ENCODE results near the gene PTPN18. TPM values are rescaled to one million over a fixed set of nuclear protein-coding genes. Genes with fewer than 3 reads are reported as not detected.
A peak's percentile ranks its signal among the peaks of the same experiment; 100 is the strongest.

Gene PTPN18
- total and polyA plus RNA-seq, 7 donors: 30.0 to 113 (median 39.2) TPM

DNA sequence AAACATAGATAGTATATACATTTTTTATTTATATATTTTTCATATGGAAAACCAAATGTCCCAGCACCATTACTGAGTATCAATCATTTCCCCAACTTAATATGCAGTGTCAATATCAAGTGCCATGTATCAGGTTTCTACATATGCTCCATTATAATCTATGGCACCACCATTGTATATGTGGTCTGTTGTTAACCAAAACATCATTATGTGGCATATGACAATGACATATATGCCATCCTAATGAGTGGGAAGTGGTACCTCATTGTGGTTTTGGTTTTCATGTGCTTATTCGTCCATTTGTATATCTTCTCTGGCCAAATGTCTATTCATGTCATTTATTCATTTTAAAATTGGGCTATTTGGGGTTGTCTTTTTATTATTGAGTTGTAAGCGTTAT is 9.2 kb downstream of the PTPN18 start:
- TF ChIP-seq POLR2A (IDR thresholded peaks at IDR 0.05) (no peak), EP300 (IDR thresholded peaks at IDR 0.05) (no peak), POLR2AphosphoS5 (IDR thresholded peaks at IDR 0.05) (no peak)
- TF ChIP-seq, protein P1, sequence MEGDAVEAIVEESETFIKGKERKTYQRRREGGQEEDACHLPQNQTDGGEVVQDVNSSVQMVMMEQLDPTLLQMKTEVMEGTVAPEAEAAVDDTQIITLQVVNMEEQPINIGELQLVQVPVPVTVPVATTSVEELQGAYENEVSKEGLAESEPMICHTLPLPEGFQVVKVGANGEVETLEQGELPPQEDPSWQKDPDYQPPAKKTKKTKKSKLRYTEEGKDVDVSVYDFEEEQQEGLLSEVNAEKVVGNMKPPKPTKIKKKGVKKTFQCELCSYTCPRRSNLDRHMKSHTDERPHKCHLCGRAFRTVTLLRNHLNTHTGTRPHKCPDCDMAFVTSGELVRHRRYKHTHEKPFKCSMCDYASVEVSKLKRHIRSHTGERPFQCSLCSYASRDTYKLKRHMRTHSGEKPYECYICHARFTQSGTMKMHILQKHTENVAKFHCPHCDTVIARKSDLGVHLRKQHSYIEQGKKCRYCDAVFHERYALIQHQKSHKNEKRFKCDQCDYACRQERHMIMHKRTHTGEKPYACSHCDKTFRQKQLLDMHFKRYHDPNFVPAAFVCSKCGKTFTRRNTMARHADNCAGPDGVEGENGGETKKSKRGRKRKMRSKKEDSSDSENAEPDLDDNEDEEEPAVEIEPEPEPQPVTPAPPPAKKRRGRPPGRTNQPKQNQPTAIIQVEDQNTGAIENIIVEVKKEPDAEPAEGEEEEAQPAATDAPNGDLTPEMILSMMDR (IDR thresholded peaks at IDR 0.05): no peak
- no peak overlapping the region for H3K27ac ChIP-seq
- H3K4me1 ChIP-seq: no peaks in the 10 kb centered on the region
- intact Hi-C loops (cut with DNase I): no loop called here
- H3K9me3 ChIP-seq: no peaks in the 10 kb centered on the region
- no peak for DNase-seq
- H3K4me3 ChIP-seq: no peak overlapping the region
- peaks cover 0 to under 1% (median 0%) of the 10 kb centered on the region in 4 donors for H3K36me3 ChIP-seq
- WGBS, 2 donors: 82 to 88% methylated on average over 2 of the region's 2 CpGs
- no peaks in the 10 kb centered on the region for H3K27me3 ChIP-seq

DNA sequence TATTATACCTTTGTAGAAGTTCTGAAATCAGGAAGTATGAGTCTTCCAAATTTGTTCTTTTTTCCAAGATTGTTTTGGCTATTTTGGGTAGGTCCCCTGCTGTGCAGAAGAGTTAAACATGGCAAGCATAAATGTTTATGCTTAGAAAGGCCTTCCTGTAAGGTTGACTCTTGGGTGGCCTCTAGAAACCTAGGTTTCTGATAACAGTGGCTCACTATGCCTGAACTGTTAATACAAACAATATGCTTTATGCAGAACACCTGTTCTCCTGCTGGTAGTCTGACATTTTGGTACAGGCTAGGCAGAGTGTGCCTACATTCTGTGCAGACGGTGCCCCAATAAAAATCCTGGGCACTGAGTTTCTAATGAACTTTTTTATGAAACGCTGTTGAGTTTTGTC is 10.1 kb downstream of the PTPN18 start:
- Histone ChIP-seq H3K27me3 (no peaks in the 10 kb centered on the region), H3K36me3 (peaks cover 0 to 7% (median 3%) of the 10 kb centered on the region in 4 donors), H3K9me3 (no peaks in the 10 kb centered on the region), H3K4me3 (no peak overlapping the region), H3K4me1 (peaks cover 0 to 3% (median 2%) of the 10 kb centered on the region in 4 donors), H3K27ac (no peak overlapping the region)
- intact Hi-C loops (cut with DNase I): no loop called here
- WGBS, 2 donors: 86 to 87% methylated on average over 2 of the region's 2 CpGs
- DNase-seq: no peak
- no peak for TF ChIP-seq POLR2AphosphoS5 (IDR thresholded peaks at IDR 0.05)
- no peak for TF ChIP-seq POLR2A (IDR thresholded peaks at IDR 0.05)
- TF ChIP-seq, protein P1 (IDR thresholded peaks at IDR 0.05): no peak
- TF ChIP-seq EP300 (IDR thresholded peaks at IDR 0.05): no peak

DNA sequence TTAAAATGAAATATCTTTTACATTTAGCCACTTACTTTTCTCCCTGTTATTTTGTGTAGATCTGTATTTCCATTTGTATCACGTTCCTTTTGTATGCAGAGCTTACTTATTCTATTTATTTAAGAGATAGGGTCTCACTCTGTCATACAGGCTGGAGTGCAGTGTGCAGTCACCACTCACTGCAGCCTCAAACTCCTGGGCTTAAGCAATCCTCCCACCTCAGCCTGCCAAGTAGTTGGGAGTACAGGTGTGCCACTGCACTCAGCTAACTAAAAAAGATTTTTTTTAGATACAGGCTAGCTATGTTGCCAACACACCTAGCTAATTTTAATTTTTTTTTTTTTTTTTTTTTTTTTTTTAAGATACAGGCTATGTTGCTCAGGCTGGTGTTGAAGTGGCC is 10.9 kb downstream of the PTPN18 start:
- no peaks in the 10 kb centered on the region for H3K9me3 ChIP-seq
- intact Hi-C loops (cut with DNase I): no loop called here
- WGBS, 2 donors: 89 to 96% methylated on average over 1 of the region's 1 CpG
- peaks cover 0 to 10% (median 9%) of the 10 kb centered on the region in 4 donors for H3K4me1 ChIP-seq
- no peak for TF ChIP-seq EP300 (IDR thresholded peaks at IDR 0.05)
- DNase-seq: no peak
- H3K27ac ChIP-seq: no peak overlapping the region
- peaks cover 0 to 7% (median 4%) of the 10 kb centered on the region in 4 donors for H3K36me3 ChIP-seq
- no peak overlapping the region for H3K4me3 ChIP-seq
- no peaks in the 10 kb centered on the region for H3K27me3 ChIP-seq

DNA sequence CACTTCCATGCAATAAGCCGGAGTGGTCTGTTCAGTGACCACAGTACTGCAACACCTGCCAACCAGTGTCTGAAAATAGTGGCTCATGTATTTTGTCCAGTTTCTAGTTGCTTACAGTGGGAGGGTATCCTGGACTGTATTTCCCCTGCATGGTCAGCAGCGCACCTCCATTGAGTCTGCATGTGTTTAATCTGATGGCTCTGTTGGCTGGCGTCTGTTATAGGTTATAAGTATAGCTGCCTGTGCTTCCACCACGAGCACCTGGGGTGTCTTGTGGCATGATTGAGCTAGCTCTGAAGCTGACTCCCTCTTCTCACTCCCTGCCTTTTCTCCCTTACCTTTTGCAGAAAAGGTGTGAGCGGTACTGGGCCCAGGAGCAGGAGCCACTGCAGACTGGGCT is 12.9 kb downstream of the PTPN18 start:
- Histone ChIP-seq H3K36me3 (peaks cover 0 to 7% (median 4%) of the 10 kb centered on the region in 4 donors), H3K9me3 (no peaks in the 10 kb centered on the region), H3K27ac (no peak overlapping the region), H3K4me3 (no peak overlapping the region), H3K27me3 (no peaks in the 10 kb centered on the region), H3K4me1 (peaks cover 0 to 22% (median 20%) of the 10 kb centered on the region in 4 donors)
- WGBS, 2 donors: 93 to 94% methylated on average over 5 of the region's 5 CpGs
- intact Hi-C loops (cut with DNase I): no loop called here
- DNase-seq: peak; percentile 36
- TF ChIP-seq EP300 (IDR thresholded peaks at IDR 0.05) (no peak), POLR2AphosphoS5 (IDR thresholded peaks at IDR 0.05) (no peak)

DNA sequence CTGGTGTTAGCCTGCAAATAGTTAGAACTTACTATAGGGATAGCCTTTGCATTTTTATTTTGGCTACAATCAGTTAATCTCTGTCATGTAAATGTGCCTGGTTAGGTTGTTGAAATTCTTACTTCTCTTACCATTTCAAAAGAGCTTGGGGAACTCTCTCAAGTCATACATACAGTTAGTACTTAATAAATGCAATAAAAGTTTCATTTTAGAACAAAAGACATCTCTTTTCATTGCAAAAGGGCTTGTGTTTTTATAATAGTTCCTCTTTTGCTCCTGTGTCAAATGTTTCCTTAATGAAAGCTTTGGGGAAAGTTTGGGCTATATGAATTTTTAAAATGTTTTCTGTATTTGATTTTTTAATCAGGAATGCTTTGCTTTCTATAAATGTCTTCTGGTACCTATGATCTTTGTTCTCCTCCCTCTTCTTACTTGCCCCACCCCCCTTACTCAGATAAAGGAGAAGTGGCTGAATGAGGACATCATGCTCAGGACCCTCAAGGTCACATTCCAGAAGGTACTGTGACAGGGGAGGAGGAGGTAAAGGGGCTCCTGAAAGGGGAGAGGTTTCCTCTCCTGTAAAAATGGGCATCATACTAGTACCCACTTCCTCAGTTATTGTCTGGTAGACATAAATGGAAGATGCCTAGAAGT is 13.6 kb downstream of the PTPN18 start:
- no peaks in the 10 kb centered on the region for H3K9me3 ChIP-seq
- DNase-seq: no peak
- peaks cover 0 to 29% (median 23%) of the 10 kb centered on the region in 4 donors for H3K4me1 ChIP-seq
- H3K27ac ChIP-seq: no peak overlapping the region
- H3K36me3 ChIP-seq: peaks cover 0 to 7% (median 4%) of the 10 kb centered on the region in 4 donors
- TF ChIP-seq EP300 (IDR thresholded peaks at IDR 0.05) (no peak), POLR2A (IDR thresholded peaks at IDR 0.05) (no peak), POLR2AphosphoS5 (IDR thresholded peaks at IDR 0.05) (no peak)
- TF ChIP-seq, protein P1 (IDR thresholded peaks at IDR 0.05): no peak
- intact Hi-C loops (cut with DNase I): no loop called here
- no peak overlapping the region for H3K4me3 ChIP-seq
- H3K27me3 ChIP-seq: no peaks in the 10 kb centered on the region

DNA sequence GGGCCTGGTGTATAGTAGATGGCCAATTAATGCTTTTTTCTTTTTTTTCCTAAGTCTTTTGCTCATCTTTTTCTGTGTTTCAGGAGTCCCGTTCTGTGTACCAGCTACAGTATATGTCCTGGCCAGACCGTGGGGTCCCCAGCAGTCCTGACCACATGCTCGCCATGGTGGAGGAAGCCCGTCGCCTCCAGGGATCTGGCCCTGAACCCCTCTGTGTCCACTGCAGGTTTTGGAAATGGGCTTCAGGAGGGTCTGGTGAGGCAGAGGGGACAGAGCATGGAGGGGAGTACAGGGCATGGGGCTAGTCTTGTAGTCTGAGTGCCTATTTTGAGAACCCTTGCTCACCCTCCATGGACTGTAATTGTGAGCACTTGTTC is 14.1 kb downstream of the PTPN18 start:
- intact Hi-C loops (cut with DNase I): loop anchor here (5.0 kb wide), 1 partner anchor 188 kb away; the partner anchor contains the start of genes MZT2B and SMPD4
- DNase-seq: peak; percentile 40
- Histone ChIP-seq H3K4me3 (no peak overlapping the region), H3K36me3 (peaks cover 0 to 7% (median 4%) of the 10 kb centered on the region in 4 donors), H3K4me1 (peaks cover 0 to 31% (median 26%) of the 10 kb centered on the region in 4 donors), H3K9me3 (no peaks in the 10 kb centered on the region), H3K27me3 (no peaks in the 10 kb centered on the region), H3K27ac (no peak overlapping the region)
- no peak for TF ChIP-seq POLR2A (IDR thresholded peaks at IDR 0.05)
- WGBS, 2 donors: 93 to 94% methylated on average over 5 of the region's 5 CpGs

All from sigmoid colon (tissue), 7 donors.